Left renal pelvis (tissue), 4 donors: ENCODE measurements around the gene DMWD. TPM values are rescaled to one million over a fixed set of nuclear protein-coding genes. Genes with fewer than 3 reads are reported as not detected.

ENCODE experiments used
- DNase-seq, 4 donors: peaks; one replicate each; pipeline ENCODE4 v3.0.0-alpha.2; 2013; ENCODE audit warnings: low read depth in 4 of 4, low spot score in 3 of 4
- polyA plus RNA-seq, 4 donors: library from polyadenylated mRNA; unstranded; fragments of 120-200 nt; gene quantifications; one replicate each; pipeline ENCODE4 v1.2.1, GENCODE V29; 2013; ENCODE audit not compliant: insufficient read length in 4 of 4

The DMWD gene
- polyA plus RNA-seq, 4 donors, result 25.4 to 47.1 (median 33.7) TPM

GRCh38 chr19:45771311-45771933, 21.2 kb downstream of the DMWD start:
- no peak for DNase-seq

- DNase-seq, result peak; percentile 90 to 94 (median 93)
These were observed 22.2 kb downstream of the DMWD start for GRCh38 chr19:45770192-45771101.

GRCh38 chr19:45769821-45770191, 22.8 kb downstream of the DMWD start:
- no peak for DNase-seq

GRCh38 chr19:45768984-45769782, 23.5 kb downstream of the DMWD start, which contains the start of gene SIX5:
TSS of gene SIX5 (minus strand) at chr19:45769252. CDS start at chr19:45768844, 408 bp downstream.
- DNase-seq, result peak; percentile 94 to 97 (median 96)

- no peak for DNase-seq
These were observed 24.0 kb downstream of the DMWD start for GRCh38 chr19:45768655-45768983.

- DNase-seq, result no peak
These were observed 24.6 kb downstream of the DMWD start for GRCh38 chr19:45767881-45768654.

GRCh38 chr19:45767410-45767880, 25.2 kb downstream of the DMWD start:
- DNase-seq, result peak; percentile 75 to 87 (median 79)

GRCh38 chr19:45766869-45767346, 25.7 kb downstream of the DMWD start:
- DNase-seq, result no peak

GRCh38 chr19:45766296-45766868, 26.3 kb downstream of the DMWD start:
- DNase-seq, result no peak

GRCh38 chr19:45765702-45766295, 26.8 kb downstream of the DMWD start:
- no peak for DNase-seq

- DNase-seq, result no peak
These were observed 27.5 kb downstream of the DMWD start for GRCh38 chr19:45764945-45765701.

- no peak for DNase-seq
These were observed 28.2 kb downstream of the DMWD start for GRCh38 chr19:45764475-45764874.

GRCh38 chr19:45763691-45764294, 28.9 kb downstream of the DMWD start:
- no peak for DNase-seq

- DNase-seq, result no peak
These were observed 29.6 kb downstream of the DMWD start for GRCh38 chr19:45762870-45763631.

GRCh38 chr19:45761714-45762113, 30.9 kb downstream of the DMWD start:
- DNase-seq, result no peak

- no peak for DNase-seq
These were observed 33.7 kb downstream of the DMWD start for GRCh38 chr19:45758921-45759320.

- no peak for DNase-seq
These were observed 35.0 kb downstream of the DMWD start for GRCh38 chr19:45757695-45758094.

GRCh38 chr19:45754323-45754722, 38.3 kb downstream of the DMWD start:
- no peak for DNase-seq
